Endothelial cell of umbilical vein (primary cell): ENCODE results near the gene NCOA7.

Source experiments
- EZH2 ChIP-seq: IDR thresholded peaks from 2 replicates; pipeline ENCODE4 v1.6.1; 2012; ENCODE audit warnings: borderline replicate concordance, low read depth, mild to moderate bottlenecking, moderate library complexity, low read length, inconsistent platforms; ENCODE audit not compliant: severe bottlenecking
- FOS ChIP-seq: IDR thresholded peaks from 2 replicates; pipeline ENCODE4 v1.6.1; 2011; ENCODE audit warnings: mild to moderate bottlenecking, low read length, moderate library complexity, borderline replicate concordance; ENCODE audit not compliant: insufficient read depth
- POLR2A ChIP-seq: IDR thresholded peaks from 2 replicates; pipeline ENCODE4 v1.6.1; 2012; ENCODE audit warnings: low read depth, mild to moderate bottlenecking, control low read depth, low read length
- POLR2AphosphoS5 ChIP-seq: IDR thresholded peaks from 2 replicates; pipeline ENCODE4 v1.6.1; 2012; ENCODE audit warnings: low read depth, mild to moderate bottlenecking, control low read depth, low read length, moderate library complexity; ENCODE audit not compliant: insufficient read depth
- TF ChIP-seq, protein P1 (sequence below), 2 donors: IDR thresholded peaks; 1 replicate in 1 of 2; 2 replicates in 1 of 2; pipeline ENCODE4 v1.5.1; 2011; ENCODE audit warnings: low read length in 2 of 2, mild to moderate bottlenecking in 2 of 2, moderate library complexity in 2 of 2, control low read depth in 1 of 2, inconsistent platforms in 1 of 2, low read depth in 1 of 2; ENCODE audit not compliant: insufficient read depth in 1 of 2; ENCODE audit errors: extremely low read depth in 1 of 2
- TF ChIP-seq, protein P2 (sequence below): IDR thresholded peaks from 2 replicates; pipeline ENCODE4 v1.6.1; 2011; ENCODE audit not compliant: insufficient read depth, insufficient read length

DNA sequence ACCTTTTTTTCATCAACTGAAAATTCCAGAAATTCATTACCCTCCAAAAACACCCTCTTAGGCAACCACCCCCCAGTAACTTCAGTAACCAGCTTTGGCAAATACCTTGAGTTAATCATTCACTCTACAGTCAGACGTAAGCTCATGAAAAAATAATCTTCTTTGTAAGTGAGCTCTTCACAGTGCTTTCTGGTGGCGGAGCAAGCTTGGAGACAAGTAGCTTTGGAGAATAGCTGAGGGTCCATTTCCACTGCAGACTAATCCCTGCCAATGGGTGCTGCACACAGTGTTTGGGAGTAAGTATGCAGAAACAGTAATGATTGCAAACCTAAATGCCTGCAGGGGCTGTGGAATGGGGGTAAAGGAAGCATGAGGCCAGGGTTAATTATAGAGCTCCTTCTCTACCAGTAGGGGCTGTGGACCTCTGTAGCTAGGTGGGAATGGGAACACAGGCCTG is 109.0 kb downstream of the NCOA7 start:
- TF ChIP-seq, protein P1, sequence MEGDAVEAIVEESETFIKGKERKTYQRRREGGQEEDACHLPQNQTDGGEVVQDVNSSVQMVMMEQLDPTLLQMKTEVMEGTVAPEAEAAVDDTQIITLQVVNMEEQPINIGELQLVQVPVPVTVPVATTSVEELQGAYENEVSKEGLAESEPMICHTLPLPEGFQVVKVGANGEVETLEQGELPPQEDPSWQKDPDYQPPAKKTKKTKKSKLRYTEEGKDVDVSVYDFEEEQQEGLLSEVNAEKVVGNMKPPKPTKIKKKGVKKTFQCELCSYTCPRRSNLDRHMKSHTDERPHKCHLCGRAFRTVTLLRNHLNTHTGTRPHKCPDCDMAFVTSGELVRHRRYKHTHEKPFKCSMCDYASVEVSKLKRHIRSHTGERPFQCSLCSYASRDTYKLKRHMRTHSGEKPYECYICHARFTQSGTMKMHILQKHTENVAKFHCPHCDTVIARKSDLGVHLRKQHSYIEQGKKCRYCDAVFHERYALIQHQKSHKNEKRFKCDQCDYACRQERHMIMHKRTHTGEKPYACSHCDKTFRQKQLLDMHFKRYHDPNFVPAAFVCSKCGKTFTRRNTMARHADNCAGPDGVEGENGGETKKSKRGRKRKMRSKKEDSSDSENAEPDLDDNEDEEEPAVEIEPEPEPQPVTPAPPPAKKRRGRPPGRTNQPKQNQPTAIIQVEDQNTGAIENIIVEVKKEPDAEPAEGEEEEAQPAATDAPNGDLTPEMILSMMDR (IDR thresholded peaks at IDR 0.05; ENCODE audit: extremely low read depth in 1 of 2, insufficient read depth in 1 of 2, low read depth in 1 of 2, low read length in 2 of 2) = no peak
- no peak for TF ChIP-seq POLR2AphosphoS5
- TF ChIP-seq POLR2A = no peak
- no peak for TF ChIP-seq FOS
- TF ChIP-seq, protein P2, sequence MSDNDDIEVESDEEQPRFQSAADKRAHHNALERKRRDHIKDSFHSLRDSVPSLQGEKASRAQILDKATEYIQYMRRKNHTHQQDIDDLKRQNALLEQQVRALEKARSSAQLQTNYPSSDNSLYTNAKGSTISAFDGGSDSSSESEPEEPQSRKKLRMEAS = no peak
- no peak for TF ChIP-seq EZH2
